GM12878 (cell line): ENCODE data around the gene FABP6. TPM values are rescaled to one million over a fixed set of nuclear protein-coding genes. Genes with fewer than 3 reads are reported as not detected.

Experiments
- ATAC-seq: fragments of 200-7000 bp; cut with Tn5 transposase; 3 replicates; pipeline ENCODE4 v1.9.1; 2020; ENCODE audit warnings: mild to moderate bottlenecking, moderate library complexity
- BruUV-seq: library from RNA; stranded (reverse); fragments of 400-500 nt; replicated peaks from 2 replicates; lab custom pipeline; 2021; lab: Mats Ljungman, UMichigan
- CTCF ChIA-PET: fragments of 300-600 bp; sonication (Branson Sonifier 250); formaldehyde crosslinking; extraction: SDS; loops from one replicate; lab custom pipeline; 2021; ENCODE audit warnings: inconsistent platforms; lab: Yijun Ruan, JAX
- POLR2A ChIA-PET: fragments of 350-600 bp; formaldehyde crosslinking; extraction: SDS; loops from one replicate; lab custom pipeline; 2021; ENCODE audit warnings: inconsistent platforms; lab: Charles Lee
- RAD21 ChIA-PET: fragments of 300-600 bp; sonication (Branson Sonifier 250); formaldehyde crosslinking; loops from one replicate; lab custom pipeline; 2023; ENCODE audit warnings: antibody characterized with exemption; ENCODE audit not compliant: unreplicated experiment; lab: Charles Lee
- SMC1A ChIA-PET: fragments of 300-600 bp; sonication (Branson Sonifier 250); formaldehyde crosslinking; loops from one replicate; lab custom pipeline; 2023; ENCODE audit not compliant: unreplicated experiment, uncharacterized antibody; lab: Charles Lee
- DNase-seq: peaks from one replicate; pipeline ENCODE4 v3.0.0-alpha.2; 2011; ENCODE audit warnings: low read depth, low spot score
- FAIRE-seq: peaks from 3 replicates; lab custom pipeline; 2011; peaks lifted over from hg19 to GRCh38; lab: Jason Lieb, UNC
- H2AFZ ChIP-seq: 2 replicates; pipeline ENCODE4 v1.6.0; 2011; ENCODE audit warnings: low read depth, low read length, control low read depth; ENCODE audit not compliant: control insufficient read depth
- H3K27ac ChIP-seq: 2 replicates; pipeline ENCODE4 v1.5.1; 2011; ENCODE audit warnings: control low read depth; ENCODE audit not compliant: control insufficient read depth, insufficient read depth
- H3K27me3 ChIP-seq, 2 experiments: replicated peaks in 1 of 2; 2 replicates each; pipeline versions ENCODE4 v1.6.0 to v1.6.1; 2011; ENCODE audit warnings: low read length in 1 of 2; ENCODE audit not compliant: control insufficient read depth in 2 of 2, insufficient read depth in 2 of 2
- H3K36me3 ChIP-seq, 2 experiments: 2 replicates each; pipeline ENCODE4 v1.5.1; 2011; ENCODE audit warnings: low read length in 1 of 2; ENCODE audit not compliant: control insufficient read depth in 2 of 2, insufficient read depth in 2 of 2
- H3K4me1 ChIP-seq: 2 replicates; pipeline ENCODE4 v1.6.1; 2011; ENCODE audit warnings: mild to moderate bottlenecking, low read length, moderate library complexity, mixed read lengths; ENCODE audit not compliant: control insufficient read depth, insufficient read depth
- H3K4me2 ChIP-seq: 2 replicates; pipeline ENCODE4 v1.6.0; 2011; ENCODE audit warnings: control low read depth; ENCODE audit not compliant: control insufficient read depth, insufficient read depth
- H3K4me3 ChIP-seq: fragments of 200-600 bp; sonication (generic); 2 replicates; pipeline ENCODE4 v1.5.1; 2016
- H3K79me2 ChIP-seq: 2 replicates; pipeline ENCODE4 v1.6.0; 2011; ENCODE audit warnings: low read length; ENCODE audit not compliant: control insufficient read depth, insufficient read depth
- H3K9ac ChIP-seq: 2 replicates; pipeline ENCODE4 v1.8.0; 2011; ENCODE audit warnings: low read length, control low read depth, mixed read lengths; ENCODE audit not compliant: control insufficient read depth, insufficient read depth
- H3K9me3 ChIP-seq: replicated peaks from 3 replicates; pipeline ENCODE4 v1.5.1; 2011; ENCODE audit warnings: mild to moderate bottlenecking, low read length; ENCODE audit not compliant: control insufficient read depth, insufficient read depth
- H4K20me1 ChIP-seq: 2 replicates; pipeline ENCODE4 v1.6.0; 2011; ENCODE audit not compliant: control insufficient read depth, insufficient read depth
- ASH2L ChIP-seq: fragments of 300-600, 200-600 bp; sonication (generic); IDR thresholded peaks from 2 replicates; pipeline ENCODE4 v1.6.1; 2017; ENCODE audit warnings: low read depth, mild to moderate bottlenecking, borderline replicate concordance
- CEBPZ ChIP-seq: fragments of 150-350 bp; IDR thresholded peaks from 2 replicates; pipeline ENCODE4 v1.6.1; 2016; ENCODE audit warnings: low read depth, low read length
- E2F4 ChIP-seq: IDR thresholded peaks from 2 replicates; pipeline ENCODE4 v1.6.1; 2012; ENCODE audit warnings: low read depth, low read length, improper control_type of control experiment
- EZH2 ChIP-seq: IDR thresholded peaks from 2 replicates; pipeline ENCODE4 v1.6.1; 2012; ENCODE audit warnings: low read depth, mild to moderate bottlenecking, control low read depth, inconsistent platforms, low read length, borderline replicate concordance; ENCODE audit not compliant: control insufficient read depth
- HDAC2 ChIP-seq: fragments of 200-600 bp; sonication (generic); IDR thresholded peaks from 2 replicates; pipeline ENCODE4 v1.6.1; 2017
- MYB ChIP-seq: fragments of 150-350 bp; IDR thresholded peaks from 2 replicates; pipeline ENCODE4 v1.6.1; 2014; ENCODE audit warnings: mild to moderate bottlenecking, low read depth, low read length, borderline replicate concordance
- NFYA ChIP-seq: IDR thresholded peaks from 2 replicates; pipeline ENCODE4 v1.6.1; 2011; ENCODE audit warnings: low read depth, mild to moderate bottlenecking, low read length, improper control_type of control experiment, borderline replicate concordance
- SMAD5 ChIP-seq: IDR thresholded peaks from 2 replicates; pipeline ENCODE4 v1.6.1; 2016; ENCODE audit warnings: antibody characterized with exemption, low read depth
- TARDBP ChIP-seq: IDR thresholded peaks from 2 replicates; pipeline ENCODE4 v1.6.1; 2016; ENCODE audit warnings: borderline replicate concordance
- USF2 ChIP-seq: IDR thresholded peaks from 2 replicates; pipeline ENCODE4 v1.6.1; 2011; ENCODE audit warnings: low read depth, low read length, improper control_type of control experiment, borderline replicate concordance
- ZZZ3 ChIP-seq: IDR thresholded peaks from 2 replicates; pipeline ENCODE4 v1.6.1; 2011; ENCODE audit warnings: low read depth; ENCODE audit not compliant: control insufficient read depth, insufficient read length
- WGBS: methylation state at CpG from one replicate; pipeline ENCODE4 v1.1.6; 2016; ENCODE audit warnings: low lambda C conversion rate; ENCODE audit not compliant: insufficient replicate concordance, insufficient coverage; ENCODE audit errors: missing lambda C conversion rate; 5-methylcytosine and 5-hydroxymethylcytosine counted together
- in situ Hi-C: fragments of 300-500 bp; cut with MboI; formaldehyde crosslinking; loops from 9 replicates; pipeline ENCODE4 v1.14.3; 2018; ENCODE audit warnings: mixed read lengths
- intact Hi-C: fragments of 100-400 bp; cut with micrococcal nuclease; formaldehyde crosslinking; loops from one replicate; pipeline ENCODE4 v1.14.2; 2022; ENCODE audit not compliant: unreplicated experiment
- polyA plus RNA-seq, 11 experiments: library from polyadenylated mRNA; depleted of rRNA in 4 of 11; unstranded in 6 of 11; stranded (reverse) in 5 of 11; fragments of >200 nt; fragmentation: Nextera tagmentation in 4 of 11; fragmentation: Illumina TruSeq in 1 of 11; extraction: Ambion mirVana in 4 of 11; extraction: Trizol in 1 of 11; gene quantifications; 1 replicate in 1 of 11; 2 replicates in 10 of 11; pipeline versions ENCODE4 v1.2.1 to v1.2.3, GENCODE V29; 2011 to 2016; ENCODE audit warnings: inconsistent platforms in 2 of 11, missing spikeins in 2 of 11, low read depth in 1 of 11
- total RNA-seq, 4 experiments: library from RNA; depleted of rRNA in 3 of 4; stranded (reverse); fragments of >200 nt in 3 of 4; fragmentation: Illumina TruSeq in 1 of 4; extraction: Trizol in 1 of 4; gene quantifications; 2 replicates each; pipeline versions ENCODE4 v1.2.1 to v1.2.3, GENCODE V29; 2013 to 2021
- TF ChIP-seq, protein P1 (sequence below): fragments of 450-650 bp; IDR thresholded peaks from 2 replicates; pipeline ENCODE4 v1.6.1; 2017; ENCODE audit warnings: mild to moderate bottlenecking, moderate library complexity

Gene FABP6
- total and polyA plus RNA-seq, 10 of the 15 experiments (the other 5 are each of a cell fraction or from before 2014, with no cell fraction given) = 0.66 to 8.1 (median 2.4) TPM

DNA sequence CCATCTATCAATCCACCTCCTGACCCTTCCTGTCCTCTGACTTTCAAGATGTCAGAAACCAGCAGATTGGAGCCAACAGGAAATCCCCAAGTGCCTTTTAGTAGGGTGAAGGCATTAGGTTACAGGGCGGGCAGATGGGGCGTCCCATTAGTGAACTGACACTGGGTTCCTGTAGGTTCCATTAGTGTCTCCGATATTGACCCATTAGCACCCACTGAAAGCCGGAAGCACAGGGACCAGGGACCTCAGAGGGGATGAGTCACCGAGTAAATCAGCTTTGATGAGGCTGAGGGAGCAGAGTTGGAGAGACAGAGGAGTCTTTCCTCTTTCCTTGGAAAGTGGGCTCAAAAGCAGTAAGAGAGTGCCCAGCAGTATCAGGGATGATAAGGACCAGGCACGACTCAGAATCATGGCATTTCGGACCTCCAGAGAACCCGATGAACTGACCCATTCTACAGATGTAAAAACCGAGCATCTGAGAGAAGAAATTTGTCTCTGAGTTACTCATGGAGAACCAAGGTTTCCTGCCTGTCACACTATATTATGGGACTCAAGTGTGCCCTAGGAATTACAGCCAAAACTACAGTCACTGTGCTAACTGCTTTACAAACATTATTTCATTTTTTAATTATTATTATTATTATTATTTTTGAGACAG is 47.2 kb upstream of the FABP6 start (continued):
- no peak for TF ChIP-seq MYB
- no peak for TF ChIP-seq ZZZ3
- no peak for TF ChIP-seq EZH2
- TF ChIP-seq SMAD5 = no peak
- no peak for TF ChIP-seq HDAC2
- TF ChIP-seq TARDBP = no peak
- TF ChIP-seq, all 136 proteins: peak for 0

DNA sequence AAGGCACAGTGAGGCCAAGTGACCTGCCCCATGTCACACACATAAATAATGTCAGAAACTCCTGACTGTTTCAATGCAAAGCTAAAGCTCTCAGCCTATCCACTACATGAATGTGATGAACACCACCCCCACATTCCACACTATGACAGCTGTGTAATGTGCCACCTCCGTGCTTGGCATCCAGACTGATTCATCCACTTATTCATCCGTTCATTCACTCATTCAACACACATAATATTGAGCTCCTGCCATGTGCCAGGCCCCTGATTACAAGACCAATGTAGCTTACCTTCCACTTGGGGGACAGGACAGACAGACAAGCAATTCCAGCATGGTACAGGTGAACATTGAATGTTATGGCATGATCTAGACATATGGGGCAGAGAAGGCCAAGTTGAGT is 46.2 kb upstream of the FABP6 start:
- Histone ChIP-seq H3K9me3 (peaks cover 6% of the 10 kb centered on the region; the same call in 2 of the 3 replicates), H2AFZ (no peak overlapping the region), H3K79me2 (no peaks in the 10 kb centered on the region), H3K27me3 (no peaks in the 10 kb centered on the region; a peak in 1 of 4 replicates), H3K4me3 (no peak overlapping the region), H4K20me1 (no peaks in the 10 kb centered on the region), H3K27ac (no peak overlapping the region), H3K4me2 (no peak overlapping the region), H3K4me1 (peaks cover 16% of the 10 kb centered on the region), H3K36me3 (no peaks in the 10 kb centered on the region), H3K9ac (no peak overlapping the region)
- ChIA-PET RAD21 (interaction anchor here (0.7 kb wide), 1 partner anchor 102 kb away, joined by 3 read pairs; no protein-coding TSS in a partner anchor), POLR2A (no interaction called here), CTCF (interaction anchor here (0.5 kb wide), 1 partner anchor 8 kb away, joined by 3 read pairs; no protein-coding TSS in a partner anchor), SMC1A (interaction anchor here (0.5 kb wide), 1 partner anchor 149 kb away, joined by 3 read pairs; no protein-coding TSS in a partner anchor)
- BruUV-seq = no TSS peak
- DNase-seq (no peak), ATAC-seq (no peak), FAIRE-seq (no peak)
- in situ Hi-C loops = no loop called here
- intact Hi-C loops = no loop called here
- 37% methylated on average over 2 of the region's 2 CpGs for WGBS
- TF ChIP-seq CEBPZ (no peak), NFYA (no peak), ASH2L (no peak), E2F4 (no peak), USF2 (no peak)
- TF ChIP-seq, protein P1, sequence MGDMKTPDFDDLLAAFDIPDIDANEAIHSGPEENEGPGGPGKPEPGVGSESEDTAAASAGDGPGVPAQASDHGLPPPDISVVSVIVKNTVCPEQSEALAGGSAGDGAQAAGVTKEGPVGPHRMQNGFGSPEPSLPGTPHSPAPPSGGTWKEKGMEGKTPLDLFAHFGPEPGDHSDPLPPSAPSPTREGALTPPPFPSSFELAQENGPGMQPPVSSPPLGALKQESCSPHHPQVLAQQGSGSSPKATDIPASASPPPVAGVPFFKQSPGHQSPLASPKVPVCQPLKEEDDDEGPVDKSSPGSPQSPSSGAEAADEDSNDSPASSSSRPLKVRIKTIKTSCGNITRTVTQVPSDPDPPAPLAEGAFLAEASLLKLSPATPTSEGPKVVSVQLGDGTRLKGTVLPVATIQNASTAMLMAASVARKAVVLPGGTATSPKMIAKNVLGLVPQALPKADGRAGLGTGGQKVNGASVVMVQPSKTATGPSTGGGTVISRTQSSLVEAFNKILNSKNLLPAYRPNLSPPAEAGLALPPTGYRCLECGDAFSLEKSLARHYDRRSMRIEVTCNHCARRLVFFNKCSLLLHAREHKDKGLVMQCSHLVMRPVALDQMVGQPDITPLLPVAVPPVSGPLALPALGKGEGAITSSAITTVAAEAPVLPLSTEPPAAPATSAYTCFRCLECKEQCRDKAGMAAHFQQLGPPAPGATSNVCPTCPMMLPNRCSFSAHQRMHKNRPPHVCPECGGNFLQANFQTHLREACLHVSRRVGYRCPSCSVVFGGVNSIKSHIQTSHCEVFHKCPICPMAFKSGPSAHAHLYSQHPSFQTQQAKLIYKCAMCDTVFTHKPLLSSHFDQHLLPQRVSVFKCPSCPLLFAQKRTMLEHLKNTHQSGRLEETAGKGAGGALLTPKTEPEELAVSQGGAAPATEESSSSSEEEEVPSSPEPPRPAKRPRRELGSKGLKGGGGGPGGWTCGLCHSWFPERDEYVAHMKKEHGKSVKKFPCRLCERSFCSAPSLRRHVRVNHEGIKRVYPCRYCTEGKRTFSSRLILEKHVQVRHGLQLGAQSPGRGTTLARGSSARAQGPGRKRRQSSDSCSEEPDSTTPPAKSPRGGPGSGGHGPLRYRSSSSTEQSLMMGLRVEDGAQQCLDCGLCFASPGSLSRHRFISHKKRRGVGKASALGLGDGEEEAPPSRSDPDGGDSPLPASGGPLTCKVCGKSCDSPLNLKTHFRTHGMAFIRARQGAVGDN = no peak
